HepG2 (cell line): ENCODE measurements around the gene KLHL17. TPM values are rescaled to one million over a fixed set of nuclear protein-coding genes. Genes with fewer than 3 reads are reported as not detected.
A peak's percentile ranks its signal among the peaks of the same experiment; 100 is the strongest.

Experiments used
- ATM ChIP-seq: fragments of 450-650 bp; IDR thresholded peaks from 2 replicates; pipeline ENCODE4 v1.7.1; 2017; ENCODE audit warnings: mild to moderate bottlenecking, borderline replicate concordance
- ERF ChIP-seq: IDR thresholded peaks from 2 replicates; pipeline ENCODE4 v1.6.1; 2018; ENCODE audit warnings: missing biosample characterization, missing genetic modification reagents
- EZH2 ChIP-seq: conservative IDR thresholded peaks from 2 replicates; pipeline ENCODE4 v1.6.1; 2012; ENCODE audit warnings: mild to moderate bottlenecking, low read depth, low read length, moderate library complexity
- GZF1 ChIP-seq: sonication (generic); formaldehyde crosslinking; IDR thresholded peaks from 2 replicates; pipeline ENCODE4 v1.5.1; 2020; ENCODE audit warnings: mild to moderate bottlenecking, missing genetic modification reagents
- MXD4 ChIP-seq: IDR thresholded peaks from 2 replicates; pipeline ENCODE4 v1.6.1; 2016; ENCODE audit warnings: mild to moderate bottlenecking, missing biosample characterization, missing genetic modification reagents
- NBN ChIP-seq: fragments of 450-650 bp; conservative IDR thresholded peaks from 2 replicates; pipeline ENCODE4 v1.6.1; 2017
- SMC3 ChIP-seq: IDR thresholded peaks from 2 replicates; pipeline ENCODE4 v1.6.1; 2011; ENCODE audit warnings: low read length, improper control_type of control experiment
- TGIF2 ChIP-seq: IDR thresholded peaks from 2 replicates; pipeline ENCODE4 v1.6.1; 2016; ENCODE audit warnings: control low read depth, missing compliant biosample characterization
- TP53 ChIP-seq: sonication (generic); formaldehyde crosslinking; conservative IDR thresholded peaks from 2 replicates; pipeline ENCODE4 v1.4.0; 2020; ENCODE audit warnings: missing genetic modification reagents
- U2AF1 ChIP-seq: fragments of 200-400 bp; formaldehyde crosslinking; optimal IDR thresholded peaks from 2 replicates; pipeline ENCODE3; 2017; ENCODE audit warnings: mild to moderate bottlenecking, low read depth, low read length
- ZBTB20 ChIP-seq: sonication (generic); formaldehyde crosslinking; IDR thresholded peaks from 2 replicates; pipeline ENCODE4 v1.8.1; 2023; ENCODE audit warnings: missing genetic modification reagents, low read depth, mild to moderate bottlenecking, borderline replicate concordance
- ZFP36L1 ChIP-seq: sonication (generic); formaldehyde crosslinking; IDR thresholded peaks from 2 replicates; pipeline ENCODE4 v1.8.0; 2022; ENCODE audit warnings: mild to moderate bottlenecking, missing genetic modification reagents, moderate library complexity
- ZNF605 ChIP-seq: sonication (generic); formaldehyde crosslinking; IDR thresholded peaks from 2 replicates; pipeline ENCODE4 v1.8.0; 2022; ENCODE audit warnings: mild to moderate bottlenecking, missing genetic modification reagents
- ZNF780A ChIP-seq: sonication (generic); formaldehyde crosslinking; IDR thresholded peaks from 2 replicates; pipeline ENCODE4 v1.8.0; 2022; ENCODE audit warnings: mild to moderate bottlenecking, missing genetic modification reagents, moderate library complexity
- polyA plus RNA-seq, 8 experiments: library from polyadenylated mRNA; depleted of rRNA in 3 of 8; stranded (reverse) in 7 of 8; unstranded in 1 of 8; fragments of >200 nt; fragmentation: Illumina TruSeq in 4 of 8; extraction: Trizol in 4 of 8; gene quantifications; 2 replicates each; pipeline versions ENCODE4 v1.2.1 to v1.2.3, GENCODE V29; 2011 to 2016; ENCODE audit warnings: low read depth in 4 of 8, missing spikeins in 1 of 8, mixed read lengths in 1 of 8; ENCODE audit not compliant: insufficient read depth in 1 of 8
- total RNA-seq, 5 experiments: library from RNA; depleted of rRNA; stranded (reverse); fragments of >200 nt; fragmentation: Illumina TruSeq; extraction: Trizol; gene quantifications; 2 replicates each; pipeline ENCODE4 v1.2.3, GENCODE V29; 2016; ENCODE audit warnings: low read depth in 1 of 5
- TF ChIP-seq, protein P1 (sequence below): sonication (generic); formaldehyde crosslinking; IDR thresholded peaks from 2 replicates; pipeline ENCODE4 v1.8.0; 2022; ENCODE audit warnings: mild to moderate bottlenecking, missing genetic modification reagents, borderline replicate concordance
- TF ChIP-seq, protein P2 (sequence below): sonication (generic); formaldehyde crosslinking; IDR thresholded peaks from 2 replicates; pipeline ENCODE4 v1.4.0; 2020; ENCODE audit warnings: missing genetic modification reagents
- TF ChIP-seq, protein P3 (sequence below): sonication (generic); formaldehyde crosslinking; IDR thresholded peaks from 2 replicates; pipeline ENCODE4 v1.5.1; 2020; ENCODE audit warnings: missing genetic modification reagents, mild to moderate bottlenecking, borderline replicate concordance
- TF ChIP-seq, protein P4 (sequence below): sonication (generic); formaldehyde crosslinking; IDR thresholded peaks from 2 replicates; pipeline ENCODE4 v1.4.0; 2020; ENCODE audit warnings: mild to moderate bottlenecking, missing genetic modification reagents, borderline replicate concordance

The KLHL17 gene
- total and polyA plus RNA-seq, 2 of the 13 experiments (the other 11 are each of a cell fraction or from before 2014, with no cell fraction given): 9.3 to 24.7 TPM

DNA sequence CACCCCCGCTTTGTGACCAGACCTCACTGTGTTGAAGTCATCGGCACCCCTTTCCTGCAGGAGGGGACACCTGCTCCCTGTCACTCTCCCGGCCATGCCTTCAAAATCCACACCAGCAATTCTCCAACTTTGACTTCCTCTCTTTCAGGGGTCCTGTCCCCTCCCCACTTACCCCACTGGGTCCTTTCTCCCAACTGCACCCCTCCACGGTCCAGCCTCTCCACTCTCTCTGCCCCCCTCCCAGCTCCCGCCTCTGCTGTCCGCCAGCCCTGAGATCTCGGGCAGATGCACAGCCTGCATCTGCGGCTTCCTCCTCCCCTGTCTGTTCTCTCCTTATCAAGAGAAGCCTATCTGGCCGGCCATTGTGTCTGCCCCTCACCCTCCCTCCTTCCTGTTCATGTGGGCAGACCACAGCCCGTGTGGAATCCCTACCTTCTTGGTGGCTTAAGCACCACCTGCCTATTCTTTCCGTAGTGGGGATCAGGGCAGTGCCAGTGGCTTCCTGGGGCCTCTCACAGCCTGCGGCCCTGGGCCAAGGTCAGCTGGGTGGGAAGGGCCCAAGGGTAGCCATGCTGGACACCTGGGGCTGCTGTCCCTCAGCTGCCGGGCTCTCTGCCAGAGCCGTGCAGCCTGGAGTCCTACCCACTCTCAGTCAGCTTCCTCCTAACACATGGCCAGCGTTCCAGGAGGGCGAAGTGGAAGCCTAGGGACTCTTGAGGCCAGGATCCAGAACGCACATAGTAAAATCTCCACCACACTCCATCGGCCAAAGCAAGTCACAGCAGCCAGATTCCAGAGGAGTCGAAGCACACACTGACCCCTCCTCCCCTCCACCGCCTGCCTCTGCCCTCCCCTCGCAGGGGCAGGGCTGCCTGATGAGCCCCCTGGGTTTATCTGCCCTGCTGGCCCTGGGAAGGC is 44.7 kb downstream of the KLHL17 start (continued):
- TF ChIP-seq ZNF605 (peak; percentile 70; the same call in 1 of the 2 replicates), SMC3 (no peak), ATM (no peak), TP53 (CRISPR knock-in tag) (no peak), ERF (CRISPR knock-in tag) (peak; percentile 26; the same call in 1 of the 2 replicates), NBN (no peak), MXD4 (CRISPR knock-in tag) (0 out of 2 replicates have a peak, but pooled peaks have one; percentile 43), TGIF2 (CRISPR knock-in tag) (peak; percentile 33; the same call in 1 of the 2 replicates), ZBTB20 (CRISPR knock-in tag) (no peak), ZFP36L1 (no peak), EZH2 (no peak), U2AF1 (no peak), ZNF780A (peak; percentile 48; the same call in 1 of the 2 replicates), GZF1 (CRISPR knock-in tag) (no peak)
- TF ChIP-seq, protein P1, sequence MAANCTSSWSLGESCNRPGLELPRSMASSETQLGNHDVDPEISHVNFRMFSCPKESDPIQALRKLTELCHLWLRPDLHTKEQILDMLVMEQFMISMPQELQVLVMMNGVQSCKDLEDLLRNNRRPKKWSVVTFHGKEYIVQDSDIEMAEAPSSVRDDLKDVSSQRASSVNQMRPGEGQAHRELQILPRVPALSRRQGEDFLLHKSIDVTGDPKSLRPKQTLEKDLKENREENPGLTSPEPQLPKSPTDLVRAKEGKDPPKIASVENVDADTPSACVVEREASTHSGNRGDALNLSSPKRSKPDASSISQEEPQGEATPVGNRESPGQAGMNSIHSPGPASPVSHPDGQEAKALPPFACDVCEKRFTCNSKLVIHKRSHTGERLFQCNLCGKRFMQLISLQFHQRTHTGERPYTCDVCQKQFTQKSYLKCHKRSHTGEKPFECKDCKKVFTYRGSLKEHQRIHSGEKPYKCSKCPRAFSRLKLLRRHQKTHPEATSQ (CRISPR knock-in tag): no peak
- TF ChIP-seq, protein P2, sequence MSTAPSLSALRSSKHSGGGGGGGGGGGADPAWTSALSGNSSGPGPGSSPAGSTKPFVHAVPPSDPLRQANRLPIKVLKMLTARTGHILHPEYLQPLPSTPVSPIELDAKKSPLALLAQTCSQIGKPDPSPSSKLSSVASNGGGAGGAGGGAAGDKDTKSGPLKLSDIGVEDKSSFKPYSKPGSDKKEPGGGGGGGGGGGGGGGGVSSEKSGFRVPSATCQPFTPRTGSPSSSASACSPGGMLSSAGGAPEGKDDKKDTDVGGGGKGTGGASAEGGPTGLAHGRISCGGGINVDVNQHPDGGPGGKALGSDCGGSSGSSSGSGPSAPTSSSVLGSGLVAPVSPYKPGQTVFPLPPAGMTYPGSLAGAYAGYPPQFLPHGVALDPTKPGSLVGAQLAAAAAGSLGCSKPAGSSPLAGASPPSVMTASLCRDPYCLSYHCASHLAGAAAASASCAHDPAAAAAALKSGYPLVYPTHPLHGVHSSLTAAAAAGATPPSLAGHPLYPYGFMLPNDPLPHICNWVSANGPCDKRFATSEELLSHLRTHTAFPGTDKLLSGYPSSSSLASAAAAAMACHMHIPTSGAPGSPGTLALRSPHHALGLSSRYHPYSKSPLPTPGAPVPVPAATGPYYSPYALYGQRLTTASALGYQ (CRISPR knock-in tag): no peak
- TF ChIP-seq, protein P3, sequence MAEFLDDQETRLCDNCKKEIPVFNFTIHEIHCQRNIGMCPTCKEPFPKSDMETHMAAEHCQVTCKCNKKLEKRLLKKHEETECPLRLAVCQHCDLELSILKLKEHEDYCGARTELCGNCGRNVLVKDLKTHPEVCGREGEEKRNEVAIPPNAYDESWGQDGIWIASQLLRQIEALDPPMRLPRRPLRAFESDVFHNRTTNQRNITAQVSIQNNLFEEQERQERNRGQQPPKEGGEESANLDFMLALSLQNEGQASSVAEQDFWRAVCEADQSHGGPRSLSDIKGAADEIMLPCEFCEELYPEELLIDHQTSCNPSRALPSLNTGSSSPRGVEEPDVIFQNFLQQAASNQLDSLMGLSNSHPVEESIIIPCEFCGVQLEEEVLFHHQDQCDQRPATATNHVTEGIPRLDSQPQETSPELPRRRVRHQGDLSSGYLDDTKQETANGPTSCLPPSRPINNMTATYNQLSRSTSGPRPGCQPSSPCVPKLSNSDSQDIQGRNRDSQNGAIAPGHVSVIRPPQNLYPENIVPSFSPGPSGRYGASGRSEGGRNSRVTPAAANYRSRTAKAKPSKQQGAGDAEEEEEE: no peak
- TF ChIP-seq, protein P4, sequence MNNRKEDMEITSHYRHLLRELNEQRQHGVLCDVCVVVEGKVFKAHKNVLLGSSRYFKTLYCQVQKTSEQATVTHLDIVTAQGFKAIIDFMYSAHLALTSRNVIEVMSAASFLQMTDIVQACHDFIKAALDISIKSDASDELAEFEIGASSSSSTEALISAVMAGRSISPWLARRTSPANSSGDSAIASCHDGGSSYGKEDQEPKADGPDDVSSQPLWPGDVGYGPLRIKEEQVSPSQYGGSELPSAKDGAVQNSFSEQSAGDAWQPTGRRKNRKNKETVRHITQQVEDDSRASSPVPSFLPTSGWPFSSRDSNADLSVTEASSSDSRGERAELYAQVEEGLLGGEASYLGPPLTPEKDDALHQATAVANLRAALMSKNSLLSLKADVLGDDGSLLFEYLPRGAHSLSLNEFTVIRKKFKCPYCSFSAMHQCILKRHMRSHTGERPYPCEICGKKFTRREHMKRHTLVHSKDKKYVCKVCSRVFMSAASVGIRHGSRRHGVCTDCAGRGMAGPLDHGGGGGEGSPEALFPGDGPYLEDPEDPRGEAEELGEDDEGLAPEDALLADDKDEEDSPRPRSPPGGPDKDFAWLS (CRISPR knock-in tag): no peak
